GM12878 (cell line): ENCODE data around the gene METTL16. TPM values are rescaled to one million over a fixed set of nuclear protein-coding genes. Genes with fewer than 3 reads are reported as not detected.

Experiments
- ATAC-seq: fragments of 200-7000 bp; cut with Tn5 transposase; 3 replicates; pipeline ENCODE4 v1.9.1; 2020; ENCODE audit warnings: mild to moderate bottlenecking, moderate library complexity
- BruUV-seq: library from RNA; stranded (reverse); fragments of 400-500 nt; replicated peaks from 2 replicates; lab custom pipeline; 2021; lab: Mats Ljungman, UMichigan
- CTCF ChIA-PET: fragments of 300-600 bp; sonication (Branson Sonifier 250); formaldehyde crosslinking; extraction: SDS; loops from one replicate; lab custom pipeline; 2021; ENCODE audit warnings: inconsistent platforms; lab: Yijun Ruan, JAX
- POLR2A ChIA-PET: fragments of 350-600 bp; formaldehyde crosslinking; extraction: SDS; loops from one replicate; lab custom pipeline; 2021; ENCODE audit warnings: inconsistent platforms; lab: Charles Lee
- RAD21 ChIA-PET: fragments of 300-600 bp; sonication (Branson Sonifier 250); formaldehyde crosslinking; loops from one replicate; lab custom pipeline; 2023; ENCODE audit warnings: antibody characterized with exemption; ENCODE audit not compliant: unreplicated experiment; lab: Charles Lee
- SMC1A ChIA-PET: fragments of 300-600 bp; sonication (Branson Sonifier 250); formaldehyde crosslinking; loops from one replicate; lab custom pipeline; 2023; ENCODE audit not compliant: unreplicated experiment, uncharacterized antibody; lab: Charles Lee
- DNase-seq: peaks from one replicate; pipeline ENCODE4 v3.0.0-alpha.2; 2011; ENCODE audit warnings: low read depth, low spot score
- FAIRE-seq: peaks from 3 replicates; lab custom pipeline; 2011; peaks lifted over from hg19 to GRCh38; lab: Jason Lieb, UNC
- H2AFZ ChIP-seq: 2 replicates; pipeline ENCODE4 v1.6.0; 2011; ENCODE audit warnings: low read depth, low read length, control low read depth; ENCODE audit not compliant: control insufficient read depth
- H3K27ac ChIP-seq: 2 replicates; pipeline ENCODE4 v1.5.1; 2011; ENCODE audit warnings: control low read depth; ENCODE audit not compliant: control insufficient read depth, insufficient read depth
- H3K27me3 ChIP-seq, 2 experiments: replicated peaks in 1 of 2; 2 replicates each; pipeline versions ENCODE4 v1.6.0 to v1.6.1; 2011; ENCODE audit warnings: low read length in 1 of 2; ENCODE audit not compliant: control insufficient read depth in 2 of 2, insufficient read depth in 2 of 2
- H3K36me3 ChIP-seq, 2 experiments: 2 replicates each; pipeline ENCODE4 v1.5.1; 2011; ENCODE audit warnings: low read length in 1 of 2; ENCODE audit not compliant: control insufficient read depth in 2 of 2, insufficient read depth in 2 of 2
- H3K4me1 ChIP-seq: 2 replicates; pipeline ENCODE4 v1.6.1; 2011; ENCODE audit warnings: mild to moderate bottlenecking, low read length, moderate library complexity, mixed read lengths; ENCODE audit not compliant: control insufficient read depth, insufficient read depth
- H3K4me2 ChIP-seq: 2 replicates; pipeline ENCODE4 v1.6.0; 2011; ENCODE audit warnings: control low read depth; ENCODE audit not compliant: control insufficient read depth, insufficient read depth
- H3K4me3 ChIP-seq: fragments of 200-600 bp; sonication (generic); 2 replicates; pipeline ENCODE4 v1.5.1; 2016
- H3K79me2 ChIP-seq: 2 replicates; pipeline ENCODE4 v1.6.0; 2011; ENCODE audit warnings: low read length; ENCODE audit not compliant: control insufficient read depth, insufficient read depth
- H3K9ac ChIP-seq: 2 replicates; pipeline ENCODE4 v1.8.0; 2011; ENCODE audit warnings: low read length, control low read depth, mixed read lengths; ENCODE audit not compliant: control insufficient read depth, insufficient read depth
- H3K9me3 ChIP-seq: replicated peaks from 3 replicates; pipeline ENCODE4 v1.5.1; 2011; ENCODE audit warnings: mild to moderate bottlenecking, low read length; ENCODE audit not compliant: control insufficient read depth, insufficient read depth
- H4K20me1 ChIP-seq: 2 replicates; pipeline ENCODE4 v1.6.0; 2011; ENCODE audit not compliant: control insufficient read depth, insufficient read depth
- BMI1 ChIP-seq: fragments of 450-650 bp; IDR thresholded peaks from 2 replicates; pipeline ENCODE4 v1.6.1; 2016; ENCODE audit warnings: mild to moderate bottlenecking, moderate library complexity, borderline replicate concordance
- RCOR1 ChIP-seq: conservative IDR thresholded peaks from 2 replicates; pipeline ENCODE4 v1.6.1; 2012; ENCODE audit warnings: low read depth, low read length, improper control_type of control experiment
- SIN3A ChIP-seq: IDR thresholded peaks from 2 replicates; pipeline ENCODE4 v1.6.1; 2012; ENCODE audit warnings: low read depth, low read length, improper control_type of control experiment
- ZBTB11 ChIP-seq: fragments of 450-650 bp; formaldehyde crosslinking; IDR thresholded peaks from 2 replicates; pipeline ENCODE4 v1.5.0; 2022; ENCODE audit warnings: mild to moderate bottlenecking, missing genetic modification characterization
- WGBS: methylation state at CpG from one replicate; pipeline ENCODE4 v1.1.6; 2016; ENCODE audit warnings: low lambda C conversion rate; ENCODE audit not compliant: insufficient replicate concordance, insufficient coverage; ENCODE audit errors: missing lambda C conversion rate; 5-methylcytosine and 5-hydroxymethylcytosine counted together
- in situ Hi-C: fragments of 300-500 bp; cut with MboI; formaldehyde crosslinking; loops from 9 replicates; pipeline ENCODE4 v1.14.3; 2018; ENCODE audit warnings: mixed read lengths
- intact Hi-C: fragments of 100-400 bp; cut with micrococcal nuclease; formaldehyde crosslinking; loops from one replicate; pipeline ENCODE4 v1.14.2; 2022; ENCODE audit not compliant: unreplicated experiment
- polyA plus RNA-seq, 11 experiments: library from polyadenylated mRNA; depleted of rRNA in 4 of 11; unstranded in 6 of 11; stranded (reverse) in 5 of 11; fragments of >200 nt; fragmentation: Nextera tagmentation in 4 of 11; fragmentation: Illumina TruSeq in 1 of 11; extraction: Ambion mirVana in 4 of 11; extraction: Trizol in 1 of 11; gene quantifications; 1 replicate in 1 of 11; 2 replicates in 10 of 11; pipeline versions ENCODE4 v1.2.1 to v1.2.3, GENCODE V29; 2011 to 2016; ENCODE audit warnings: inconsistent platforms in 2 of 11, missing spikeins in 2 of 11, low read depth in 1 of 11
- total RNA-seq, 4 experiments: library from RNA; depleted of rRNA in 3 of 4; stranded (reverse); fragments of >200 nt in 3 of 4; fragmentation: Illumina TruSeq in 1 of 4; extraction: Trizol in 1 of 4; gene quantifications; 2 replicates each; pipeline versions ENCODE4 v1.2.1 to v1.2.3, GENCODE V29; 2013 to 2021

Gene METTL16
- total and polyA plus RNA-seq, 10 of the 15 experiments (the other 5 are each of a cell fraction or from before 2014, with no cell fraction given), result 15.6 to 34.3 (median 23.7) TPM

GRCh38 chr17:2427215-2427614 is 84.5 kb downstream of the METTL16 start (continued):
- TF ChIP-seq ZBTB11 (CRISPR knock-in tag), result no peak
- TF ChIP-seq RCOR1, result no peak
- TF ChIP-seq BMI1, result no peak

- ChIA-PET CTCF (interaction anchor here (0.6 to 2.6 kb wide), 2 partner anchors 41 to 54 kb away, joined by 4 to 13 read pairs; no protein-coding TSS in a partner anchor), SMC1A (no interaction called here), RAD21 (no interaction called here), POLR2A (interaction anchor here (0.7 kb wide), 1 partner anchor 262 kb away, joined by 5 read pairs; no protein-coding TSS in a partner anchor)
- Histone ChIP-seq H3K4me3 (no peak overlapping the region), H3K4me2 (no peak overlapping the region), H2AFZ (no peak overlapping the region), H4K20me1 (no peaks in the 10 kb centered on the region), H3K27ac (no peak overlapping the region), H3K27me3 (no peaks in the 10 kb centered on the region), H3K79me2 (no peaks in the 10 kb centered on the region), H3K9me3 (no peaks in the 10 kb centered on the region), H3K9ac (no peak overlapping the region), H3K4me1 (no peaks in the 10 kb centered on the region), H3K36me3 (peaks cover 10 to 11% of the 10 kb centered on the region in 2 experiments; a peak in 2 of 4 replicates)
- intact Hi-C loops, result no loop called here
- FAIRE-seq (no peak), ATAC-seq (no peak), DNase-seq (no peak)
- in situ Hi-C loops, result loop anchor here (25.0 kb wide), 1 partner anchor 589 kb away; no protein-coding TSS in a partner anchor
- TF ChIP-seq SIN3A, result no peak
- BruUV-seq, result no TSS peak
- WGBS, result 78% methylated on average over 6 of the region's 6 CpGs
These were observed 88.4 kb downstream of the METTL16 start for GRCh38 chr17:2423271-2423670.
